ENCODE data around the gene TAS2R3.
"Not testable (repeated sequence)": the region's sequence is repeated elsewhere in the genome, so short reads cannot be mapped to it uniquely, and the experiment has no call there.

Gene TAS2R3, protein sequence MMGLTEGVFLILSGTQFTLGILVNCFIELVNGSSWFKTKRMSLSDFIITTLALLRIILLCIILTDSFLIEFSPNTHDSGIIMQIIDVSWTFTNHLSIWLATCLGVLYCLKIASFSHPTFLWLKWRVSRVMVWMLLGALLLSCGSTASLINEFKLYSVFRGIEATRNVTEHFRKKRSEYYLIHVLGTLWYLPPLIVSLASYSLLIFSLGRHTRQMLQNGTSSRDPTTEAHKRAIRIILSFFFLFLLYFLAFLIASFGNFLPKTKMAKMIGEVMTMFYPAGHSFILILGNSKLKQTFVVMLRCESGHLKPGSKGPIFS

DNA sequence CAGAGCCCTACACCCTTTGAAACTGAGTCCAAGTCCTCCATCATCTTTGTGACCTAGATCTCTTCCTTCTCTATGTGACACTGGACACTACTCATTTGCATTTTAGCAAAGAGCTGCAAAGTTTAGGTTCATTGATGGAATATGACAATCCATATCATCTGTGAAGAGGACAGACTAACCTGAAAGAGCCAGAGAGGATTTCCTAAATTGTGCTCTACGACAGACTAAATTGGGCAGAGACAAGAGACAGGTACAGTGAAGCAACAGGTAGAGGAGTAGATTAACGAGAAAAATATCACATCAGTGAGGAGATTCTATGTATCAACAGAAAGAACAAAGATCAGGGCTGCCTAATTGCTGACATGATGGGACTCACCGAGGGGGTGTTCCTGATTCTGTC, at the start of gene TAS2R3:
TAS2R3 (plus strand) TSS at position 301 of the 400 bp plus-strand sequence; CDS start at position 363, 62 bp downstream.
- no peak for DNase-seq (ENCODE audit: low read depth in 2 of 2)

DNA sequence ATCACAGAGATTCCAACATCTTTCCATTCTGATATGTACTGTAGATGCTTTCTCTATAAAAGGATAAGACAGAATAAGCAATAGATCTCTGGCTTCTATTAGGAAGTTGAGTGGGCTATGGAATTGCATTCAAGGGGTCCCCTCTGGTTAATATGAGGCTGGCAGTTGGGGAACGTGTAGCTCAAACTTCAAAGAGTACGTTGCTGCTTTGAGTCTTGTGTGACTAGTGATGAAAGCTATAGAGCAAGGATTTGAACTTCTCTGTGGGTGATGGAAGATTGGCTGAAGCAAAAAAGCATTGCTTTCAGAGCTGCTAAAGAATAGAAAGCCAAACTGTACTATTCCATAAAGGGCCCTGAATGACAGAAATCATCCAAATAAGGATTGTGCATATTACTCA, 49.3 kb upstream of the TAS2R3 start:
- DNase-seq (ENCODE audit: low read depth in 2 of 2) = no peak

DNA sequence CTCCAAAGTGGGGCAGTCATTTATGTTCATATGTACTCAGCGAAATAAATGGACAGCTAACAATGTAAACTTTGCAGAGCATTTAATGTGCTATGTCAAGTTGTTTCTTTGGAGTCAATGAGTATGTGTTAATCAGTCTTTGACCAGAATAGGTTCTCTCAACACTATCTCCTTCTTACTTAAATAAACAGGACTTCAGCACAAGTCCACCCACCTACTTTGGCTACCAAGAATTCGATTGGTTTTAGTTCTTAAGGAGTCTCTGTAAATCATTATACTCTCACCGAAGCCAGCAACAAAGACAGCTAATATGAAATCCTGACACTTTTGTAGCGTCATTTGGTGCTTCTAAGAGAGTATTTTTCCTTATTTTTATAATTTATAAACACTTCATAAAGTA, 48.9 kb upstream of the TAS2R3 start:
- no peak for DNase-seq (ENCODE audit: low read depth in 2 of 2)

DNA sequence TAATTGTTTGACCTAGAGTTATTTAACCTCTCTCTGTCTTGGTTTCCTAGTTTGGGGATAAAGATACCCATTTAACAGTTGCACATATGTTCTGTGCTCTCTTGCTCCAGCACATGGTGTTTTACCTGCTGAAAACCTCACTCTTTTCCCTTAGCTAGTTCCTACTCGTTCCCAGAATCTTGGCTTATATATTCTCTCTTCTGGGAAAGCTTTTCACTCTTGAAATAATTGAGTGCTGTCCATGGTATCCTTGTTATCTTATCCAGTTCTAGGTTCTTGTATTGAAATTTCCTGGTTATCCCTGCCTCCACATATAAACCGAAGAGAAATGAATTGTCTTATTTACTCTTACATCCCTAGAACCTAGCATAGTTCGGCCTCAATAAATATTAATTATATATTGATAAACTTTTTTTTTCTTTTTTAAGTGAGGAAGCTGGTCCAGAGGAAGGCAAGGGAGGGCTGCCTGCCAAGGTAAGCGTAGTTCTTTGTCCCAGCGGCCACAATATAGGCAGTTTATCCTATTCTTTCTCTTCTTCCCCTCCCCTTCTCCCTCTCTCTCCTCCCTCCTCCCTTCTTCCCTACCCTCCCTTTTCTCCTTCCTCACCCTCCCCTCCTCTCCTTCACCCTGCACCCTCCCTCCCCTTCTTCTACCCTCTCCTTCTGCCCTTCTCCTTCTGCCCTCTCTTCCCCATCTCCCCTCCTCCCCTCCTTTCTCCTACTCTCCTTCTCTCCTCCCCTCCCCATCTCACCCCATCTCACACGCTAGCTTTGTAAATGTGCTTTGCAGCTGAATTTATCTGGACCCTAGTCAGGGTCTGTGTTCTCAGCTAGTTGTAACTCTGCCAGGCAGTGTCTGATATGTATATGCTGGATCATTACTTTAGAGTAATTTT, 47.9 kb upstream of the TAS2R3 start:
- no peak for DNase-seq (ENCODE audit: low read depth in 2 of 2)

DNA sequence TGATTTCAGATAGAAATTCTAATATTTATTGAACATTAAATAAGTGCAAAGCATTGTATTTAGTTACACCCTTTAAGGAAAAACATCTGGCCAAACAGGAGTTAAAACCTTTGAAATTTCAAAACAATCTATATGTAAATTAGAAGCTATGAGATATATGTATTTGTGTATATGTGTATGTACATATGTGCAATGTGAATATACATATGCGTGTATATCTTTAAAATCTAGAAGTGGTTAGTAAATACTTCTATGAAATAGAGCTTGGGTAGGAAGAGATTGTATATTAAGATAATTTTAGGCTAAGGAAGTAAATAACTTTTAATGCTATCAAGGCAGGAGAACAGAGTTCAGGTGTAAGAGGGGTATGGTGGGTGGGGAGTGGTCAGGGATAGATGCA, 46.4 kb upstream of the TAS2R3 start:
- no peak for DNase-seq (ENCODE audit: low read depth in 2 of 2)

DNA sequence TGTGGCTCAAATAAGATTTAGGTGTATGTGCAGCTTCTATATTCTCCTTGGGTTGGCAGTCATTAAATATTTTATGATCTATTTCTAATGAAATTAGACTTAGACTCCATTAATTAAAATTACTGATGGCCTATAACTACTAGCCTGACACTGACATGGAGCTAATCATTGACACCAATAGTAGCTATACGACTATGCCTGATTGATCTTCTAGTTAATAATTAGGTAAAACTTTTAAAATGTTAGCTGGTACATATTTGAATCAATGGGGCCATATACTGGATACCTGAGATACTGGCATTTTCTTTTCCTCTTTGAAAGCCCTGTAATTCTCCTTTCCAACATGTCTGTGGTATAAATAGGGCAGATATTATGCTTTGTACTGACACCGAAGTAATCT, 41.4 kb upstream of the TAS2R3 start:
- DNase-seq (ENCODE audit: low read depth in 2 of 2) = no peak

DNA sequence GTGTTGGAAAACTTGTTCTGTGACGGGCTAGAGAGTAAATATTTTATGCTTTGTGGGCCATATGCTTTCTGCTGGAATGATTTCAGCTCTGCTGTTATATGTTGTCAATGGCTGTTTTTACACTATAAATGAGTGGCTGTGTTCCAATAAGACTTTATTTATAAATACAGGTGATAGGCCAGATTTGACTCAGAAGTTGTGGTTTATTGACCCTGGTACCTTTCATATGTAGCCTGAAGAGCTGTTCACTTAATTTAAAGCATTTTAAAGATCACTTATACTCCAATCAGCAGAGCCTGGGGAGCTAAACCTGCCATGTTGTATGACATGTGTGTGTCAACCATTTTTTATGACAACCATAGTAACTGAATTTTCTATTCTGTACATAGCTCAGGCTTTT, 34.9 kb upstream of the TAS2R3 start:
- DNase-seq (ENCODE audit: low read depth in 2 of 2) = no peak

DNA sequence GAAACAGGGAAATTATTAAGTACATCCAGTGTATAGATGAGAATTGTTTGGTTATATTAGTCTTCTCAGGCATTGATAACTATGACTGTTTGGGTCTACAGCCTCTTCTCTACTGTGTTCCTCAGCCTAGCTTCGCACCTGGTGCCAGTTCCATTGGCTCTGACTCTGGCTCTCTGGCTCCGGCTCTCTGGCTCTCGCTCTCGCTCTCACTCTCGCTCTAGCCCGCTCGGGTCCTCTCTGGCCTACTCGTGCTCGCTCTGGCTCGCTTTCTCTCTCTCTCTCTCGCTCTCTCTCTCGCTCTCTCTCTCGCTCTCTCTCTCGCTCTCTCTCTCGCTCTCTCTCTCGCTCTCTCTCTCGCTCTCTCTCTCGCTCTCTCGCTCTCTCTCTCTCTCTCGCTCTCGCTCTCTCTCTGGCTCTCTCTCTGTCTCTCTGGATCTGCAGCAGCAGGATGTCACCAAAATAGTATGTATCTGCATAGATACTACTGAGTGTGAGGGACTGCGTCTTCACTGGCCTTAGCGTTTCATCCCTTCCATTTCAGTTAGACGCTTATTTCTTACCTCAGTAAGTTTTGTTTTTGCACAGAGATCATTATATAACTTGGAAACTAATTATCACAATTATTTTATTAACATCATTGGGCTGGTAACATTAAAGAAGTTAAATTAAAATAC, 32.3 kb upstream of the TAS2R3 start:
- no peak for DNase-seq (ENCODE audit: low read depth in 2 of 2)

DNA sequence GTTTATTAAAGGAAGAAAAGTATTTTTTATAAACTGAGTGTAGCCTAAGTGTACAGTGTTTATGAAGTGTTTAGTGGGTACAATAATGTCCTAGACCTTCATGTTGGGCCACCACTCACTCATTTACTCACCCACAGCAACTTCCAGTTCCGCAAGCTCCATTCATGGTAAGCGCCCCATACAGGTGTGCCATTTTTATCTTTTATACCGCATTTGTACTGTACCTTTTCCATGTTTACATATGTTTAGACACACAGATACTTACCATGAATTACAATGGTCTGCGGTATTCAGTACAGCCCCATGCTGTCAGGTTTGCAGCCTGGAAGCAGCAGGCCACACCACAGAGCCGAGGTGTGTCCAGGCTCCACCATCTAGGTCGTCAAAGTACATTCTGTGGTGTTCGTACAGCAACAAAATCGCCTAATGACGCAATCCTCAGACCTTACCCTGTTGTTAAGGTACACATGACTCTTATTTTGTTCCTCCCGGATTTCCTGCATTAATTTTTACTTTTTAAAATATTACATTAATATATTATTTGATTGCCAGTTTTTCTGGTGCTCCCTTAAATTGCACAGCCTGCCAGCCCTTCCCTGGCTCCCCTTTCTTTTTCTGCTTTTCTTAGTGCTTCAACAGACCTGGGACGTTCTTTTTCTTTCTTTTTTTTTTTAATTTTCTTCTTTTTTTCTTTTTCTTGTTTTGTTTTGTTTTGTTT, 26.6 kb upstream of the TAS2R3 start:
- no peak for DNase-seq (ENCODE audit: low read depth in 2 of 2)

DNA sequence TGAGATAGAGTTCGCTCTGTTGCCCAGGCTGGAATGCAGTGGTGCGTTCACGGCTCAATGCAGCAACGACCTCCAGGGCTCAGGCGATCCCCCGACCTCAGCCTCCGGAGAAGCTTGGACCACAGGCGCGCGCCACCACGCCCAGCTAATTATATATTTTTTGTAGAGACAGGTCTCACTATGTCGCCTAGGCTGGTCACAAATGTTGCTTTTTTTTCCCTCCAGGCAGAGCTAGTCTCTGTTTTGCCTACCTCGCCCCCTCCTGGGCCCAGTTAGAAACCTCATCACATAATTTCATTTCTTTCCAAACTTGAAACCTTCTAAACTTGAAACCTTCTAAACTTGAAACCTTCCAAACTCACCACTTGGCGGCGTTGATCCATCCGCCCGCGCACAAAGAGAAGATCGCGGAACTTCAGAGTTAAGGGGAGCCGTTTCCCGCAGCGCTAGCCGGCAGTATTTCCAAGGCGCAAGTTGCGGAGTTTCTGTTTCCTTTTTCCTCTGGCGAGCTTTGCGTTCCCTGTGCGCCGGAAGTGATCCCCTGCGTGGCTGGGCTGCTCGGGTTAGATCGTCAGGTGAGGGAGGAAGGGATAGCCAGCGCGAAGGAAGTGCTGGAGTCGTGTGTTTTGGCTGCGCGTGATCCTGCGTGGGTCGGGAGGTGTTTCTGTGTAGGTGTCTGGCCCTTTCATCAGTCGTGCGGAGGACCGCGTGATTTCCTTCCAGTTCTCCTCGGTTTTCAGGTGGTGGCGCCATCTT, 25.9 kb upstream of the TAS2R3 start, which contains the start of gene SSBP1:
SSBP1 (plus strand) TSS at position 523 of the 756 bp plus-strand sequence. CDS start 809 bp downstream, outside the sequence.
- DNase-seq (ENCODE audit: low read depth in 2 of 2) = peak; percentile 84 to 88

DNA sequence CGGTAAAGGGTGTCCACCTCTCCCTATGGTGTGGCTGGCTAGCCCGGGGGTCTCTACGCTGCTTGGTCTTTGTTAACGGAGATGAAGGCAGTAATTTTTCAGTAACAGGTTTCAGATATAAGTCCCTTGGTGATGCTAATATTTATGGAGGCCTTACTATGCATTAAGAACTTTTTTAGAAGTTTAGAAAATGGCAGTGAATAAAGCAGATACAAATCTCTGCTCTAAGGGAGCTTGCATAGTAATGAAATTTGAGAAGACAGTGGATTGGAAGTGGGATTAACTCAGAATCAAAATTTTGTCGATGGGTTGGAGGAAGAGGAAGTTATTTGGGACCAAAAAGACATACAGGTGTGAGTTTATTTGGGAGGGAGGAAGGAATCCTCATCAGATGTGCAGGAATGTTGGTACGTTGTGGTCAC, 25.3 kb upstream of the TAS2R3 start:
- no peak for DNase-seq (ENCODE audit: low read depth in 2 of 2)

DNA sequence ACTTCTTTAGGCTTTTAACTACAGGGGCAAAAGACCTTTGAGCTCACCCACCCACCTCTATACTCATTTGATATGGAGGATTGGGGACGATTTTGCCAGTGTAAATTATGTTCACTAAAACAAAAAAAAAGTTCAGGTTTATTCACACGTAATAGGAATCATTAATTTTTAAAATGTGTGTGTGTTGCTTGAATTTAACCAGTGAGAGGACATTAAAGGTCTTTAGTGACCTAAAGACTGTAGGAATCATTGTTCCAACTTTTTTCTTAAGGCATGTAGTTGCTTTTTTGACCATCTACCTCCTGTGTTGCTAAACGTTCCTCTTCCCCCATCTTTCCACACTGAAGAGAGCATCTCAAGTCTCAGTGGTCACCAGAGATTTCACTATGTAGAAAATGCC, 24.6 kb upstream of the TAS2R3 start:
- DNase-seq (ENCODE audit: low read depth in 2 of 2) = no peak

DNA sequence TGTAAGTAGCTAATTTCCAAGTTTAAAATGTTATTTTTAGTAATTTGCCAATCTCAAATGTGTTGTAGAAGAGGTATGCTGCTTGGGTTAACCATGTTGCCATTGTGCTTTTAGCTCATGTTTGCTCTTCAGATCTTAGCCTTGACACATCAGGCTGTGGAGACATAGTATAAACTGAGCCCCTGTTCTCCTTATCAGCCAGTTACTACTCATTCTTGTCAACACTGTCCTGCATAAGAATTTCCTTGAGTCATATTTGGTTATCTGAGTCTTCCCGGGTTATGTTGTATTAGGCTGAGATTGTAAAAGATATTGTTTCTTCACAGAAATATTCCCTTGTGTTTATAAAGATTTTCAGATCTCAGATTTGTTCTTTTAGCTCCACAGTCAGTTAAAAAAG, 21.7 kb upstream of the TAS2R3 start:
- DNase-seq (ENCODE audit: low read depth in 2 of 2) = no peak

DNA sequence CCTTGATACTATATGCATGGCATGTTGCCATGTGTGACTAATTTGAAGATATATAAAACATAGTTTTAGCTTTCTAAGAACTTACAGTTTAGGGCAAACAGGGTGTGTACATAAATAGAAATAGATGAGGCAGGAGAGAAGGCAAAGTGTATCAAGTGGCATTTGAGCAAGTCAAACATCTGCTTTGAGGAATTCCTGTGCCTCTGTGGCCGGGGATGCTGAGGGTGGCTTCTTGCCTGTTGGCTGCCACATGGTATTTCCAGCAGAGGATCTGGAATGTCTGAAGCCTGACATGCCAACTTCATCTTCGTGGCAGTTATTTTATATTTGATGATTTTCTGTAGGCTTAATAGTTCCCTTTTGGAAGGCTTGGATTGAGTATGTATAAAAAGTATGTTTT, 19.8 kb upstream of the TAS2R3 start:
- no peak for DNase-seq (ENCODE audit: low read depth in 2 of 2)

DNA sequence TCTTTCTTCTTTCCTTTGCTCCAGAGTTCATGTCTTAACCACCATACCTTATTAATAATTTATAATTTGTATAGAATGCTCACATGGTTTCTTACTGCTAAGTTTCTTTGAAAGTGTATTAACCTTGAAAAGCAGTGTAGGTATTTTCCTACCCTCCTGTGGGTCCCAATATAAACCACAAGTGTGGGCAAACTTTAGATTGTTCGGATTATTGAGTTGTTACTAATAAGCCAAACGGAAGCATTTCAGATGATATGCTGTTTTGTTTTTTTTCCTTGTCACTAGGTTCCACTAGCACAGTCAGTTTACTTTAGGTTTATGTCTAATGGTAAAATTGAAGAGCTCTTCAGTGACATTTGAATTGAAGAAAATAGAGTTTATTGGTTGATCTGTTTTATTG, 15.5 kb upstream of the TAS2R3 start:
- DNase-seq (ENCODE audit: low read depth in 2 of 2) = no peak

DNA sequence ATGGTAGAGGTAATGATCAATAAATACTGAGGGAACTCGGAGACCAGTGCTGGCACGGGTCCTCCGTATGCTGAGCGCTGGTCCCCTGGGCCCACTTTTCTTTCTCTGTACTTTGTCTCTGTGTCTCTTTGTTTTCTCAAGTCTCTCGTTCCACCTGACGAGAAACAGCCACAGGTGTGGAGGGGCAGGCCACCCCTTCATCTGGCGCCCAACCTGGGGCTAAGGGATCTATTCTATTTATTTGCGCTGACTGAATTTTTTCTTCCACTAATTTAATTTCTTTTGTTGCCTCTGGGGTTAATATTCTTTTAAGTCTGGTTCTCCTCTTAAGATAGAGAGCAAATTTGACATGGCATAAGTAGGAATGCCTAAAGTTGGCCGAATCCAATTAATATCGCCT, 12.0 kb upstream of the TAS2R3 start:
- DNase-seq (ENCODE audit: low read depth in 2 of 2) = not testable (repeated sequence)

DNA sequence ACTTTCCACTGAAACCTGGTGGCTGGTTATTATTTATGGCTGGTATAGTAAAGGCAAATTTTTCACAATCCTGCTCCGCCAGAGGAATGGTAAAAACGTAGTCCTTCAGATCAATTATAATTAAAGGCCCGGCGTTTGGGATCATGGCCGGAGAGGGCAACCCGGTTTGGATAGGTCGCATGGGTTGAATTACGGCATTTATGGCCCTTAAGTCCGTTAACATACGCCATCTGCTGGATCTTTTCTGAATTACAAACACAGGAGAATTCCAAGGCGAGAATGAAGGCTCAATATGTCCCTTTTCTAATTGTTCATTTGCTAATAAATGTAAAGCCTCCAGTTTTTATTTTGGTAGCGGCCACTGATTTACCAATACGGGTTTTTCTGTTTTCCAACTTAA, 11.3 kb upstream of the TAS2R3 start:
- DNase-seq (ENCODE audit: low read depth in 2 of 2) = no peak

DNA sequence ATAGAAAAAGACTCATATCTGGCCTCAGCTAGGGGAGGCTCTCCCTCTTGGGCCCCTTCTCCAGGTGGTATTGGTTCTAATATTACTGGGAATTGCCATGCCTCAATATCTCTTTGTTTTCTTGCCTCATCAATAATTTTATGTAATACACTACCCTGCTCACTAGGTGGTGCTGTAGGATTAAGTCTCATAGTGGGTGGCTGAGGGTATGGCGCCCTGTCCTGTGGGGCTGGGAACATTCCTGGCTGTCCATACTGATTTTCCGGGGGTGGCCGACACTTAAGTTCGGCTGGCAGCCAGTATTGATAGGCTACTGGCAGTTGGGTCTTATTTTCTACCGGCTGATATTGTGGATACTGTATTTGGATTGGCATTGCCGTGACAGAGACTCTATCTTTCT, 9.0 kb upstream of the TAS2R3 start:
- no peak for DNase-seq (ENCODE audit: low read depth in 2 of 2)

DNA sequence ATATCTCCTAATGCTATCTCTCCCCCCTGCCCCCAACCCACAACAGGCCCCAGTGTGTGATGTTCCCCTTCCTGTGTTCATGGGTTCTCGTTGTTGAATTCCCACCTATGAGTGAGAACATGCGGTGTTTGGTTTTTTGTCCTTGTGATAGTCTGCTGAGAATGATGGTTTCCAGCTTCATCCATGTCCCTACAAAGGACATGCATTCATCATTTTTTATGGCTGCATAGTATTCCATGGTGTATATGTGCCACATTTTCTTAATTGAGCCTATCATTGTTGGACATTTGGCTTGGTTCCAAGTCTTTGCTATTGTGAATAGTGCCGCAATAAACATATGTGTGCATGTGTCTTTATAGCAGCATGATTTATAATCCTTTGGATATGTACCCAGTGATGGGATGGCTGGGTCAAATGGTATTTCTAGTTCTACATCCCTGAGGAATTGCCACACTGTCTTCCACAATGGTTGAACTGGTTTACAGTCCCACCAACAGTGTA, 6.2 kb downstream of the TAS2R3 start:
- DNase-seq (ENCODE audit: low read depth in 2 of 2) = not testable (repeated sequence)

DNA sequence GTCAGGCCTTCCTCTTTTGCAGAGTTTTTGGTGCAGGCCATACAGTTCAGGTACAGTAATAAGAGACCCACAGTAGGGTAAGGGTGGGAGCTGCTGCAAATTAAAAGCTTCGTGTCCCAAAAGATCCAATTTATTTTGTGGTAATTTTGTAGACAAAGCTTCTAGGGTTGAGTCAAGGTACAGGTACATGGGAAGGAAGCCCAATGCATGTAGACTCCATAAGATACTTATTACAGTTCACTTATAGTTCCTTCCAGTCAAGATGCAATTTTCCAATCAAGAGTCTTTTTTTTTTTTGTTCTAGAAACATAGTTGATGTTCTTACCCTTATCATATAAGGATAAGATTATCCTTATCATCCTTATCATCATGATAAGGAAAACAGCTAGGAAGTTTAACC, 12.5 kb downstream of the TAS2R3 start, which contains the start of gene TAS2R4:
TAS2R4 (plus strand) TSS at position 301 of the 400 bp plus-strand sequence. CDS start 1,815 bp downstream, outside the sequence.
- DNase-seq (ENCODE audit: low read depth in 2 of 2) = no peak

Measured in stimulated activated CD4-positive, alpha-beta T cell treated with anti-CD3 and anti-CD28 coated beads, Interleukin-15, amount 100 ng/mL, for 48 hours (primary cell).